ENCODE measurements around the gene PDE7B.

Gene PDE7B

GRCh38 chr6:135852746-135853145 lies 1.2 kb downstream of the PDE7B start:
- H3K36me3 ChIP-seq (ENCODE audit: control insufficient read depth, insufficient read depth, low read length), result no peaks in the 10 kb centered on the region
- H3K27me3 ChIP-seq (replicated peaks; ENCODE audit: control insufficient read depth, insufficient read depth, low read length), result no peaks in the 10 kb centered on the region; the same call in none of the 2 replicates
- DNase-seq (ENCODE audit: extremely low read depth, insufficient read length), result no peak
- H3K4me3 ChIP-seq (replicated peaks; ENCODE audit: low read depth, low read length), result no peak overlapping the region
- TF ChIP-seq, protein P1, sequence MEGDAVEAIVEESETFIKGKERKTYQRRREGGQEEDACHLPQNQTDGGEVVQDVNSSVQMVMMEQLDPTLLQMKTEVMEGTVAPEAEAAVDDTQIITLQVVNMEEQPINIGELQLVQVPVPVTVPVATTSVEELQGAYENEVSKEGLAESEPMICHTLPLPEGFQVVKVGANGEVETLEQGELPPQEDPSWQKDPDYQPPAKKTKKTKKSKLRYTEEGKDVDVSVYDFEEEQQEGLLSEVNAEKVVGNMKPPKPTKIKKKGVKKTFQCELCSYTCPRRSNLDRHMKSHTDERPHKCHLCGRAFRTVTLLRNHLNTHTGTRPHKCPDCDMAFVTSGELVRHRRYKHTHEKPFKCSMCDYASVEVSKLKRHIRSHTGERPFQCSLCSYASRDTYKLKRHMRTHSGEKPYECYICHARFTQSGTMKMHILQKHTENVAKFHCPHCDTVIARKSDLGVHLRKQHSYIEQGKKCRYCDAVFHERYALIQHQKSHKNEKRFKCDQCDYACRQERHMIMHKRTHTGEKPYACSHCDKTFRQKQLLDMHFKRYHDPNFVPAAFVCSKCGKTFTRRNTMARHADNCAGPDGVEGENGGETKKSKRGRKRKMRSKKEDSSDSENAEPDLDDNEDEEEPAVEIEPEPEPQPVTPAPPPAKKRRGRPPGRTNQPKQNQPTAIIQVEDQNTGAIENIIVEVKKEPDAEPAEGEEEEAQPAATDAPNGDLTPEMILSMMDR (IDR thresholded peaks at IDR 0.05; ENCODE audit: insufficient read depth, low read length, poor library complexity, severe bottlenecking), result no peak

- DNase-seq (ENCODE audit: extremely low read depth, insufficient read length), result no peak
- no peak overlapping the region for H3K4me3 ChIP-seq (replicated peaks; ENCODE audit: low read depth, low read length)
- H3K27me3 ChIP-seq (replicated peaks; ENCODE audit: control insufficient read depth, insufficient read depth, low read length), result no peaks in the 10 kb centered on the region; the same call in none of the 2 replicates
- TF ChIP-seq, protein P1 (IDR thresholded peaks at IDR 0.05; ENCODE audit: insufficient read depth, low read length, poor library complexity, severe bottlenecking), result no peak
- no peaks in the 10 kb centered on the region for H3K36me3 ChIP-seq (ENCODE audit: control insufficient read depth, insufficient read depth, low read length)
Measured at GRCh38 chr6:135853227-135853626, 1.7 kb downstream of the PDE7B start.

DNA sequence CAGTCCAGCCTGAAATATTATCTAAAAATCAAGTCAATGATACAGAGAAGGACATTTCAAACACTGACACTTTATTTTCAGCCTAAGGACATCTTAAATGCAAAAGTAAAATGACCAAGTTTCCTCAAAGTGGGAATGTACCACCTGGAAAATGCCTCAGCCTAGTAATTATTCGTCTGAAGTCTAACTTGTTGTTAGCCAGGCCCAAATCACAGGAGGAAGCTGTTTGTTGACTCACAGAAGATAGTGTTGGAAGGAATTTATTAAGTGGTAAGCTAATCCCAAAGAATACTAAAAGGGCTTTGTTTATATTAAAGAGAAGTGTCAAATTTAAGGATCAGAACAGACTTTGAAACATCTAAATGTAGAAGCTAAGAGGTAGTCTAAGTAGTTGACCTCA lies 2.5 kb downstream of the PDE7B start:
- TF ChIP-seq, protein P1 (IDR thresholded peaks at IDR 0.05; ENCODE audit: insufficient read depth, low read length, poor library complexity, severe bottlenecking), result no peak
- Histone ChIP-seq H3K27me3 (replicated peaks; ENCODE audit: control insufficient read depth, insufficient read depth, low read length) (no peaks in the 10 kb centered on the region; the same call in none of the 2 replicates), H3K4me3 (replicated peaks; ENCODE audit: low read depth, low read length) (no peak overlapping the region), H3K36me3 (ENCODE audit: control insufficient read depth, insufficient read depth, low read length) (no peaks in the 10 kb centered on the region)
- DNase-seq (ENCODE audit: extremely low read depth, insufficient read length), result no peak

GRCh38 chr6:135854799-135855198 lies 3.3 kb downstream of the PDE7B start:
- TF ChIP-seq, protein P1 (IDR thresholded peaks at IDR 0.05; ENCODE audit: insufficient read depth, low read length, poor library complexity, severe bottlenecking), result no peak
- Histone ChIP-seq H3K36me3 (ENCODE audit: control insufficient read depth, insufficient read depth, low read length) (no peaks in the 10 kb centered on the region), H3K4me3 (replicated peaks; ENCODE audit: low read depth, low read length) (no peak overlapping the region), H3K27me3 (replicated peaks; ENCODE audit: control insufficient read depth, insufficient read depth, low read length) (no peaks in the 10 kb centered on the region; the same call in 1 of the 2 replicates)
- DNase-seq (ENCODE audit: extremely low read depth, insufficient read length), result no peak

DNA sequence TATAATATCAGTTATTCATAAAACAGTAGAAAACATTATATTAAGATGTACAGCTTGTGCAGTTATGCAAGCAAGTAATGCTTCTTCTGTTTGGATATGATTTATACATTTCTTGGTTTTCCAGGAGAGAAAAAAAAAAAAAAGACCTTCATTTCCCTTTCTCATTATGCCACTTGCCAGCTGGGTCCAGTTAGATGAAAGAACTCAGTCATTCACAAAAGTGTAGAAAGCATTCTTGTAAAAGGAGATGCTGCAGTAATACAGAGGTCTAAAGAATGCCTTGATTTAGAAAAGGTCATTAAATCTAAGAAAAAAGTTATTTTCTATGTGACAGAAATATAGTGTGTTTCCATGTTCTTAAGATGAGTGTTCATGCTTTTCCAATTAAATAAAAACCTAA lies 7.4 kb downstream of the PDE7B start:
- DNase-seq (ENCODE audit: extremely low read depth, insufficient read length), result no peak
- no peaks in the 10 kb centered on the region for H3K36me3 ChIP-seq (ENCODE audit: control insufficient read depth, insufficient read depth, low read length)
- H3K4me3 ChIP-seq (replicated peaks; ENCODE audit: low read depth, low read length), result no peak overlapping the region
- no peaks in the 10 kb centered on the region for H3K27me3 ChIP-seq (replicated peaks; ENCODE audit: control insufficient read depth, insufficient read depth, low read length)
- TF ChIP-seq, protein P1 (IDR thresholded peaks at IDR 0.05; ENCODE audit: insufficient read depth, low read length, poor library complexity, severe bottlenecking), result no peak

- H3K36me3 ChIP-seq (ENCODE audit: control insufficient read depth, insufficient read depth, low read length), result no peaks in the 10 kb centered on the region
- no peak overlapping the region for H3K4me3 ChIP-seq (replicated peaks; ENCODE audit: low read depth, low read length)
- H3K27me3 ChIP-seq (replicated peaks; ENCODE audit: control insufficient read depth, insufficient read depth, low read length), result no peaks in the 10 kb centered on the region
- TF ChIP-seq, protein P1 (IDR thresholded peaks at IDR 0.05; ENCODE audit: insufficient read depth, low read length, poor library complexity, severe bottlenecking), result no peak
- no peak for DNase-seq (ENCODE audit: extremely low read depth, insufficient read length)
Measured at GRCh38 chr6:135860361-135860760, 8.9 kb downstream of the PDE7B start.

All from GM06990 (cell line).